GM21367 (cell line): ENCODE data around the gene TEAD4.
"Not testable (repeated sequence)": the region's sequence is repeated elsewhere in the genome, so short reads cannot be mapped to it uniquely, and the experiment has no call there.

Source experiments
- ATAC-seq: cut with Tn5 transposase; IDR thresholded peaks from one replicate; pipeline ENCODE4 v1.9.1; 2021; ENCODE audit not compliant: unreplicated experiment

The TEAD4 gene

GRCh38 chr12:3045494-3045893 is 86.3 kb downstream of the TEAD4 start:
- ATAC-seq: no peak

DNA sequence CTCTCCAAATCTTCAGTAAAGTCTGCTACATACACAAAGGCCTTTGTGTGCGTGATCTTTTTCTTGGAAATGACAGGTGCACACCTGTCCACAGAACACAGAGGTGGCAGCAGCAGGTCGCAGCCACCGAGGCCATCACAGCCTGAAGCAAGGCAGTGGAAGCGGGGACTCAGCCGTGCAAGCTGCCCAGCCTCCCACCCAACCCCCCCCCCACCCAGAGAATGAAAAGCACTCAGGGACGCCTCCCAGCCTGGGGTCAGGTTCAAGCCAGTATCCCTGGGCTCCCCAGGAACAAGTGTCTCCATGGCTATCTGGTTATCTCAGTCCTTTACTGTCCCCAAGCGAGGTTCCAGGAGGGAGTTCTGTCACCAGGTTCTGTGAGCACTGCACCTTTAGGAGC is 86.8 kb downstream of the TEAD4 start:
- ATAC-seq: no peak

GRCh38 chr12:3046441-3047200 is 87.4 kb downstream of the TEAD4 start:
- no peak for ATAC-seq

- no peak for ATAC-seq
These were observed 88.8 kb downstream of the TEAD4 start for GRCh38 chr12:3047961-3048360.

DNA sequence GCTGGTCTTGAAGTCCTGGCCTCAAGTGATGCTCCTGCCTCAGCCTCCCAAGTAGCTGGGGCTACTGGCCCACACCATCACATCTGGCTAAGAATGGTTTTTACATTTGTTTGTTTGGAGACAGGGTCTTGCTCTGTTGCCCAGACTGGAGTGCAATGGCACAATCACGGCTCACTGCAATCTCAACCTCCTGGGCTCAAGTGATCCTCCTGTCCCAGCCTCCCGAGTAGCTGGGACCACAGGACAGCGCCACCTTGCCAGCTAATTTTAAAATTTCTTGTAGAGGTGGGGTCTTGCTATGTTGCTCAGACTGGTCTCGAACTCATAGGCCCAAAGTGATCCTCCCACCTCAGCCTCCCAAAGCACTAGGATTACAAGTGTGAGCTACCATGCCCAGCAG is 89.3 kb downstream of the TEAD4 start:
- ATAC-seq: no peak

DNA sequence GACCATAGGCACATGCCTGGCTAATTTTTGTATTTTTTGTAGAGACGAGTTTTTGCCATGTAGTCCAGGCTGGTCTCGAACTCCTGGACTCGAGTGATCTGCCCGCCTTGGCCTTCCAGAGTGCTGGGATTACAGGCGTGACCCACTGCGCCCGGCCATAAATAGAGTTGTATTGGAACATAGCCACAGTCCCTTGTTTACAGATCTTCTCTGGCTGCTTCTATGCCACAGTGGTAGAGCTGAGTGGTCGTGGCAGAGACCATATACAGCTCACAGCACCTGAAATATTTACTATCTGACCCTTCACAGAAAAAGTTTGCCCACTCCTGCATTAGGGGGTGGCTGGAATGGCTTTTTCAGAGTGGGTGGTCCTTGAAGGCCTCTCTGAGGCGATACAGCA is 90.0 kb downstream of the TEAD4 start:
- ATAC-seq: no peak

- ATAC-seq: no peak
These were observed 90.5 kb downstream of the TEAD4 start for GRCh38 chr12:3049611-3050249.

DNA sequence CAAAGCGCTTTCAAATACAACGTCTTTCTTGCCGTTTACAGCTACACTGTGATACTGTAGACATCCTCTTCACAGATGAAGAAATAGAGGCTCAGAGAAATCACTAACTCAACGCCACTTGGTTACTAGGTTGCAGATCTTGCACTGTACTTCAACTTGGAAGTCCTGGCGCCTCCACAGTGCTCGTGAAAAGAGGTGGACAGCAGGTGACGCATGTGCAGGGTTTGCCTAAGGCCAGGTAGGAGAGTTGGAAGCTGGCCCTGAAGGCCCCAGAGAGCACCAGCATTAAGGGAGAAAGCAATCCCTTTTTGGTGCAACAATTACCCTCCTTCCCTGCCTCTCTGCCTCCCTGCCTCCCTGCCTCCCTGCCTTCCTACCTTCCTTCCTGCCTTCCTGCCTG is 95.2 kb downstream of the TEAD4 start:
- no peak for ATAC-seq

- ATAC-seq: no peak
These were observed 96.0 kb downstream of the TEAD4 start for GRCh38 chr12:3055026-3055703.

- no peak for ATAC-seq
These were observed 96.7 kb downstream of the TEAD4 start for GRCh38 chr12:3055704-3056467.

- ATAC-seq: no peak
These were observed 101.9 kb downstream of the TEAD4 start for GRCh38 chr12:3061059-3061458.

- no peak for ATAC-seq
These were observed 102.5 kb downstream of the TEAD4 start for GRCh38 chr12:3061501-3062215.

- ATAC-seq: no peak
These were observed 106.1 kb downstream of the TEAD4 start for GRCh38 chr12:3065300-3065699.

- ATAC-seq: not testable (repeated sequence)
These were observed 106.6 kb downstream of the TEAD4 start for GRCh38 chr12:3065846-3066245.

DNA sequence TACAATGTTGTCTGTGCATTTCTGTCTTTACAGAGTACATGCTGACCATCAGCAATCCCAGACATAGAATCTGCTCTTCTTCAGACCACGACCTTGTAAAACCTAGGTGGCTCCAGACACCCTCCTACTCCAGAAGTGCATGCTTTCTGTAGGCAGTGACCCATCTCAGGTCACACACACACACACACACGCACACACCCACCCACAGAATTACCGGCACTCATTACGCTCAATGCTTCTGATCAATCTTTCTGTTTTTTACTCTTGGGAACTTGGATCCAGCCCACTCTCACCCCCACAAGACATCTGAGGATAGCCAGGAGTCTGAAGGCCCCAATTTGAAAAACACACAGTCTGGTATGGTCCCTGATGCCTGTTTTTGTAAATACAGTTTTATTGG is 110.5 kb downstream of the TEAD4 start:
- ATAC-seq: no peak

DNA sequence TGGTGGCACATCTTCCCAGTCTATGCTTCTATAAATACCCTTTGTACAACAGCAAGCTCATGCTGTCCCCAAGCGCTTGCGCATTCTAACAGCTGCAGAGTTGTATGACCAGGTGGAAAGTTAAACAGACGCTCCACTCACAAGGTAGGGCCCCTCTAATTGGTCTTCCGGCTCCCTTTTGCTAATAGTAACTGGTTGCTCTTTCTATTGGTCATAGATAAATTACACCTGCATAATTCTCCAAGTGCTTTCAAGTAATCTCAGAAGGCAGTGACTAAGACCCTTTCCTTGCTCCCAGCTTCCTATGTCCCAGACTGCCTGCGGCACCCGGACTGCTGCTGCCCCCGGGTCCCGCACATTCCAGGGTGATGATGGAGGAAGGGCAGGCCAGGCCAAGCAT is 111.9 kb downstream of the TEAD4 start:
- no peak for ATAC-seq

DNA sequence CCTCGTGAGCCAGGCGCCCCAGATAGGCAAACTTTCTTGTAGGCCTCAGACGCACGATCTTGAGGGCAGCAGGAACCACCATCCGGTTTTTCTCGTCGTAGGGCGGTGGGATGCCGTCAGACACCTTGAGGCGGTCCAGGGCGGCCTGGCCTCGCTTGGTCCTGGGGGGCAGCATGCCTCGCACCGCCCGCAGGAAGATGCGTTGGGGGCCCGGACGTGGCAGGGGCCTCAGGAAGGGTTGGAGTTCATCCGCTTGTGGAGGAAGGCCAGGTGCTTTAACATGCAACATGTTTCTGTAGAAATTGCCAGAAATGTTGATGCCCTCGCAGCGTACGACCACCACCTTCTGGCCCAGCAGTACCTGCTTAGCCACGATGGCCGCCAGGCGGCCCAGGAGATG is 112.5 kb downstream of the TEAD4 start:
- ATAC-seq: no peak

GRCh38 chr12:3073438-3074250 is 114.4 kb downstream of the TEAD4 start:
- no peak for ATAC-seq

GRCh38 chr12:3075315-3075714 is 116.1 kb downstream of the TEAD4 start:
- no peak for ATAC-seq
